Measurements from ENCODE around the gene CACNA1B.

CACNA1B gene

GRCh38 chr9:137833721-137834613, 43.6 kb upstream of the CACNA1B start:
- no peak for DNase-seq (ENCODE audit: low read depth)
- TF ChIP-seq CTCF (IDR thresholded peaks at IDR 0.05; ENCODE audit: low read depth, low read length, missing control alignments): no peak
- no peak overlapping the region for H3K4me3 ChIP-seq (ENCODE audit: low read depth, low read length)

DNA sequence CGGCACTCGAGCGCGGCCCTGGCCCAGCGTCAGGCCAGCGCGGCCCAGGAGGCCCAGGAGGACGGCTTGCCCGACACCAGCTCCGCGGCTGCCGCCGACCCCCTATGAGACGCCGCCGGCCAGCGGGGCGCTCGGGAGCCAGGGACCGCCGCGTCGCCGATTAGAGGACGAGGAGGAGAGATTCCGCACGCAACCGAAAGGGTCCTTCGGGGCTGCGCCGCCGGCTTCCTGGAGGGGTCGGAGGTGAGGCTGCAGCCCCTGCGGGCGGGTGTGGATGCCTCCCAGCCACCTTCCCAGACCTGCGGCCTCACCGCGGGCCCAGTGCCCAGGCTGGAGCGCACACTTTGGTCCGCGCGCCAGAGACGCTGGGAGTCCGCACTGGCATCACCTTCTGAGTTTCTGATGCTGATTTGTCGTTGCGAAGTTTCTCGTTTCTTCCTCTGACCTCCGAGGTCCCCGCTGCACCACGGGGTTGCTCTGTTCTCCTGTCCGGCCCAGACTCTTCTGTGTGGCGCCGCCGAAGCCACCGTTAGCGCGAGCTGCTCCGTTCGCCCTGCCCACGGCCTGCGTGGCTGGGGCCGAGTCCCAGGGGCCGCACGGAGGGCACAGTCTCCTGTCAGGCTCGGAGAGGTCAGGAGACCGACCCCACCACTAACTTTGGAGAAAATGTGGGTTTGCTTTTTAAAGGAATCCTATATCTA, 42.6 kb upstream of the CACNA1B start:
- no peak overlapping the region for H3K4me3 ChIP-seq (ENCODE audit: low read depth, low read length)
- TF ChIP-seq CTCF (IDR thresholded peaks at IDR 0.05; ENCODE audit: low read depth, low read length, missing control alignments): no peak
- no peak for DNase-seq (ENCODE audit: low read depth)

DNA sequence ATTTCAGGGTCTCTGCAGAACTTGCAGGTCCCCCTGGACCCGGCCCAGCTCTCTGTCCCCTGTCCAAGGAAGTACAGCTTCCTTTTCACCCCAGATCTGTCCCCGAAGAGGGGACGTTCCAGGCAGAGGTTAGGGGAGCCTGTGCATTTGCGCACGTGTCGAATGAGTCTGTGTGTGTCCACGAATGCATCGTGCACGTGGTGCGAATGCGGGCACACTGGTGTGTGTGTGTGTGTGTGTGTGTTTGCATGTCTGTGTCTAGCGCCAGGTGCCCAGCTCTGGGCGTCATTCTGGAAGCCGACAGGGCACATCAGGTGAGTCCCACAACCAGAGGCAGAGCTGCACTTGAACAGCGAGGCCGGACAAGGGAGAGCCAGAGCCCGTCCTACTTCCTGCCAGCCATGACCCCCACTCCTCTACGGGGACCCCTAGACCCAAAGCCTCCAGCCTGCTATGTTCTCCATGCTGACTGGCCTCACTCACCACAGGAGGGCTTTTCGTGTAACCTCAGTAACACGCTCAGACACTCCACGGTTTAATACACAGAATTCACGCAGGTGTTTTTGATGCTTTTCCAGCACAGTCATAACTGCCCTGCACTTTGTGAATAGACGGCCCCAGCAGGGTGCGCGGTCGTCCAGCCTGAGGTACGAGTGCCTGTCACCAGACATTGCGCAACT, 41.3 kb upstream of the CACNA1B start:
- no peak for TF ChIP-seq CTCF (IDR thresholded peaks at IDR 0.05; ENCODE audit: low read depth, low read length, missing control alignments)
- DNase-seq (ENCODE audit: low read depth): no peak
- H3K4me3 ChIP-seq (ENCODE audit: low read depth, low read length): no peak overlapping the region

DNA sequence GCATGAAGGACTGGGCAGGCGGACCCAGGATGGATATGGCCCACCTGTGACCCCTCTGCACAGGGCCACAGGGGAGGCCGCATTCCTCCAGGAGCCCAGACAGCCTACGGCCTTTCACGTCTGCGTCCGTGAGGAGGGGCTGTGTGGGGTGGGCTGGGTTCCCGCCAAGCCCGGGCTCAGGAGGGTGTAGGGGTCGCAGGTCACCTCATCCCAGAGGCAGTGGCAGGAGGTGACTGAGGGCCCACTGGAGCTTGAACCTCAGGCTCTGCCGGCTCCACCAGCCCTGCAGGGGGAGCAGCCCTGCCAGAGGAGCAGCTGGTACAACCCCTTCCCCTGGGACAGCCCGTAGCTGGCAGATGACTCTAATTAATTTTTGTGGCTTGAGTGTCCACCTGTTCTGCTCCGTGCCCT, 40.7 kb upstream of the CACNA1B start:
- TF ChIP-seq CTCF (IDR thresholded peaks at IDR 0.05; ENCODE audit: low read depth, low read length, missing control alignments): peak; percentile 6
- no peak for DNase-seq (ENCODE audit: low read depth)
- no peak overlapping the region for H3K4me3 ChIP-seq (ENCODE audit: low read depth, low read length)

DNA sequence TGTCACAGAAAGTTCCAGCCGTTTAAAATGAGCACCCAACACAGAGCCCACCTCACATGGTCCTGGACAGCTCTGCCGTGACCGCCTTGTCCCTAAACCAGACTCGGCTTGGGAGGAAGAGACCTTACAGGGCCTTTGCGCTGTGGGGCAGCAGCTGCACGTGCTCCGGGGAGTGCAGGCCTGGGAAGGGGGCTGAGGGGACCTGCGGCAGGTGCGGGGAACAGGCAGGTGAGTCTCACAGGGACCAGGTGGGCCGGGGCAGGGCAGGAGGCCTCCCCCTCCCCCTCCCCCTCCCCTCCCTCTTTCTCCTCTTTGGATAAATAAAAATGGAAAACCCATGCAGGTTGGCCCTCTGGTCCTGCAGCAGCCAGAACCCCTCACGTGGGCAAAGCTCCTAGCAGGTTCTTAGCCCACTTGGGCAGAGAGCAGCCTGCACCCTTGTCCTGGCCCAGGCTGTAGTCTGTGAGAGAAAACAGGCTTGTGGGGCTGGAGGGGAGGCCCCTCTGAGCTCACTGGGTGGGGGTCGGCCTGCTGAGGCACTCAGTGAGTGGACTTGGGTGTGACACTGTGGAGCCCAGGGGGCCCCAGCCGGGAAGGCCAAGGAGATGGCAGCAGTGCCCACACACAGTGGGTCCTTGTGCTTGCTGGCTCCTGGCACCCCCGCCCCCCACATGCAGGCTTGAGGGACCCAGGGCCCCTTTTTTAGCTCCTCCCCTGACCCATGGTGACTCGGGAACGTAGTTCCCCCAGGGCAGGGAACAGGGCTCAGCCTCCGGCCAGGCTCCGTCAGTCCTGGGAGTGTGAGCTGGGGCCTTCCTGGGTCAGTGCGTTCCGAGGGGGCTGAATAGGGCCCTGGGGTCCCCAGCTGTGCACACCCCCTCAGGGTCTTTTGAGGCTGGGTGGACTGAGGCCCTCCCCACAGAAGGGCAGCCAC, 40.0 kb upstream of the CACNA1B start:
- DNase-seq (ENCODE audit: low read depth): no peak
- no peak overlapping the region for H3K4me3 ChIP-seq (ENCODE audit: low read depth, low read length)
- no peak for TF ChIP-seq CTCF (IDR thresholded peaks at IDR 0.05; ENCODE audit: low read depth, low read length, missing control alignments)

GRCh38 chr9:137838576-137838975, 39.0 kb upstream of the CACNA1B start:
- H3K4me3 ChIP-seq (ENCODE audit: low read depth, low read length): no peak overlapping the region
- DNase-seq (ENCODE audit: low read depth): no peak
- no peak for TF ChIP-seq CTCF (IDR thresholded peaks at IDR 0.05; ENCODE audit: low read depth, low read length, missing control alignments)

All from GM12864 (cell line).